GM12873 (cell line): ENCODE results near the gene MESP2.

Experiments
- TF ChIP-seq, protein P1 (sequence below): IDR thresholded peaks from 2 replicates; pipeline ENCODE4 v1.5.1; 2012; ENCODE audit warnings: low read depth, mild to moderate bottlenecking, moderate library complexity, low read length, control low read depth; ENCODE audit not compliant: insufficient read depth; ENCODE audit errors: missing control alignments

MESP2 gene

DNA sequence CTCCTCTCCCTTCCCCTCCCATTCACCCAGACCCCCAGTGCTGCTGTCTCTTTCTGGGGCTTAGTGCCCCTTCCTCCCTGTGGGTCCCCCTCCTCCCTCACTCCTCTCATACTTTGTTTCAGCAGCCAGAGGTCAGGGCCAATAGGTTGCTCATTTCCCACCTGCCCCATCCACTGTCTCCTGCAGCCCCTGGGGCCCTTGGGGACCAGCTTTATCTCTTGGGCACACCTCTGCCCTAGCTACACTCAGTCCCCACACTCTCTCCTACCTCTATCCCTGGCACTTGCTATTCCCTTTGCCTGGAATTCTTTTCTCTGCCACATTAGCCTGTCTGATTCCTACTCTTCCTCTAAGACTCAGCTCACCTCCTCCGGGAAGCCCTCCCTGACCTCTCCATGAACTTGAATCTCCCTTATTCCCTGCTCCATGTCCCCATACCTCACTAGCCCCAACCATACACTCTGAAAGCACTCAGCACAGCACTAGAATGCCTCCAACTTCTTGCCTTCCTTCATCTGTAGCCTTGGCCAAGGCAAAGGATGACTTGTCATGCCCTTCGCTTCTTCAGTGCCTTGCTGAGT is 23.9 kb downstream of the MESP2 start:
- TF ChIP-seq, protein P1, sequence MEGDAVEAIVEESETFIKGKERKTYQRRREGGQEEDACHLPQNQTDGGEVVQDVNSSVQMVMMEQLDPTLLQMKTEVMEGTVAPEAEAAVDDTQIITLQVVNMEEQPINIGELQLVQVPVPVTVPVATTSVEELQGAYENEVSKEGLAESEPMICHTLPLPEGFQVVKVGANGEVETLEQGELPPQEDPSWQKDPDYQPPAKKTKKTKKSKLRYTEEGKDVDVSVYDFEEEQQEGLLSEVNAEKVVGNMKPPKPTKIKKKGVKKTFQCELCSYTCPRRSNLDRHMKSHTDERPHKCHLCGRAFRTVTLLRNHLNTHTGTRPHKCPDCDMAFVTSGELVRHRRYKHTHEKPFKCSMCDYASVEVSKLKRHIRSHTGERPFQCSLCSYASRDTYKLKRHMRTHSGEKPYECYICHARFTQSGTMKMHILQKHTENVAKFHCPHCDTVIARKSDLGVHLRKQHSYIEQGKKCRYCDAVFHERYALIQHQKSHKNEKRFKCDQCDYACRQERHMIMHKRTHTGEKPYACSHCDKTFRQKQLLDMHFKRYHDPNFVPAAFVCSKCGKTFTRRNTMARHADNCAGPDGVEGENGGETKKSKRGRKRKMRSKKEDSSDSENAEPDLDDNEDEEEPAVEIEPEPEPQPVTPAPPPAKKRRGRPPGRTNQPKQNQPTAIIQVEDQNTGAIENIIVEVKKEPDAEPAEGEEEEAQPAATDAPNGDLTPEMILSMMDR = no peak

DNA sequence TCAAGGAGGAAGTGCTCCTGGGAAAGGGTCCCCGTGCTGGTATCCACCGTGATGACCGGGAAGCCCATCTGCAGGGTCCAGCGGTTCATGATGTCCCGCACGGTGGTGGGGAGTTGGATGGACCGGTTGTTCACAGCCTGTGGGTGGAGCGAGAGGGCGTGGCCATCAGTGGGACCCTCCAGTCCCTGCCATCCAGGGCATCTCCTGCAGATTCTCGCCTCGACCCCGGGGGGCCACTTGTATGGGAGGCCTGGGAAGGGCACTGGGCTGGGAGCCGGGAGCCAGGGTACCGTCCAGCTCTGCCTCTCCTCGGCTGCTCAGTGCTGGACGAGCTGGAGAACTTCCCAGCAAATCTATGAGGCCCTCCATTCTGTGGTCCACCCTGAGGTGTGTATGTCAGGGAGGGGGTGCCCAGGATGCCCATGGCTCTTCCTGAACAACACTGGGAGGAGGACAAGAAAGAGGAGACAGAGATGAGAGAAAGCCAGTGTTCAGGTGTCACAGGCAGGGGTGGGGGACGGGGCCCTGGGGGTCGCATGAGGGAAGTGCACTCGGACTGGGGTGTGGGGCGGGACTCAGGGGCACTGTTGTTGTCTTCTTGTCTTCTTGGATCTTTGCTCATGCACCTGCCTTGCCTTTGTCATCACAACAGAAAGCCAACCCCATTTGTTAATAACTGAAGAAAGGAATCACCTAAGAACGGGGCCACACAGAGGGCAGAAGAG is 25.5 kb downstream of the MESP2 start:
- TF ChIP-seq, protein P1 = no peak

DNA sequence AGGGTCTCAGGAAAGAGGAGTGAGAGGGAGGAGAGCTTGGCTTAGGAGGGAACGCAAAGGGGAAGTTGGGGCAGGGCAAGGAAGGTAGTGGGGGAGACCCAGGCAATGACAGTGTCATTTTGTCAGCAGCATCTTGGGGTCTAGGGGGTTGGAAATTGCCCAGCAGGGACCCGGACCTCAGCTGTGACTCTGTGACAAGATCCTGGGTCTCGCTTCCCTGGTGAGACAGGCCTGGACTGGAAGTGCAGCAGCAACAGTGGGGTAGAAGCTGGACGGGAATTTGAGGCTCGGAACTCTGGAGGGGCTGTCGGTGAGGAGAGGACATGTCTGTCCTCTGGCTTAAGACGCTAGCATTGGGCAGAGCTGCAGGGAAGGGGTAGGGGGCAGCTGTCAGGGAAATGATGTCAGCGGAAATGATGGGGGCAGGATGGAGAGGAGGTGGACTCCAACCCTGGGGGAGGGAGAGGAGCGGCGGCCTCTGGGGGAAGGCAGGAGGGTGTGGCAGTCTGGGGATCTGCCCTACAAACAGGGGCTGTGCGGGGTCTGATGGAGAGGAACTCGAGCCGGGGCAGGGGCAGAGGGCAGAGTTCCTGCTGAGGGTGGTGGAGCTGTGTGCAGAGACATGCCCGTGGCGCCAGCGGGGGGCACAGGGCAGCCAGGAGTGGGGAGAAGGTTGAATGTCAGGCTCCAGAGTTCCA is 26.2 kb downstream of the MESP2 start:
- TF ChIP-seq, protein P1 = no peak

DNA sequence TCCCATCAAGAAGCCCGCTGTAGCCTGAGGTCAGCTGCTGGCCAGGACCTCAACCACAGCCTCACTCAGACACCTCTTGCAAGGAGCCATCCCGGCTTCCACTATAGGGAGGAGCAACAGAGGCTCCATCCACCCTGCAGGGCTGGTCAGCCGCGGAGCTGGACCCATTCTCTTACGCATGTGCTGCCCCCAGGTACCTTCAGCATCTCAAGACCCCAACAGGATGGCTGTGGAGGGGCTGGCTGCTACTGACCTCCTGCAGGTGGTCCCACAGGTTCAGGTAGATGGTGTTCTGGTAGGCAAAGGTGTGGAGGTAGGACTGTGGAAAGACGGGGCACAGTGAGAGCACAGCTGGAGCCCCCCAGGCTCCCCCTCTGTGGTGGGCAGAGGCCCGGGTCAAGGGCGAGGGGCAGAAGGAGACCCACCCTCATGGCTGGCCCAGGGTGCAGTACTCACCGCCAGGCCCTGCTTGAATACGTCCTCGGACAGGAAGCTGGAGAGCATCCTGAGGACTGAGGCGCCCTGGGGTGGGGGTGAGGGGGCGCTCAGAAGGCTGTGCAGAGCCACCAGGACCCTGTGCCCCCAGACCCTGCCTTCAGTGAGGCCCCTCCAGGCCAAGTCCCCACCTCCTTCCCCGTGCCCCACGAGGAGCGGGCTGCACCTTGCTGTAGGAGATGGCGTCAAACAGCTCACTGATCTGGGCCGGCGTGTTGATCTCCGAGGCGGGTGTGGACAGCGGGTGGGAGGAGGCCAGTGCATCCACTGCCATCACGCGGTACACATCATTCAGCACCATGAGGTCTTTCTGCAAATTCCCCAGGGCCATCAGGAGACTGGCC is 27.1 kb downstream of the MESP2 start:
- TF ChIP-seq, protein P1 = no peak

DNA sequence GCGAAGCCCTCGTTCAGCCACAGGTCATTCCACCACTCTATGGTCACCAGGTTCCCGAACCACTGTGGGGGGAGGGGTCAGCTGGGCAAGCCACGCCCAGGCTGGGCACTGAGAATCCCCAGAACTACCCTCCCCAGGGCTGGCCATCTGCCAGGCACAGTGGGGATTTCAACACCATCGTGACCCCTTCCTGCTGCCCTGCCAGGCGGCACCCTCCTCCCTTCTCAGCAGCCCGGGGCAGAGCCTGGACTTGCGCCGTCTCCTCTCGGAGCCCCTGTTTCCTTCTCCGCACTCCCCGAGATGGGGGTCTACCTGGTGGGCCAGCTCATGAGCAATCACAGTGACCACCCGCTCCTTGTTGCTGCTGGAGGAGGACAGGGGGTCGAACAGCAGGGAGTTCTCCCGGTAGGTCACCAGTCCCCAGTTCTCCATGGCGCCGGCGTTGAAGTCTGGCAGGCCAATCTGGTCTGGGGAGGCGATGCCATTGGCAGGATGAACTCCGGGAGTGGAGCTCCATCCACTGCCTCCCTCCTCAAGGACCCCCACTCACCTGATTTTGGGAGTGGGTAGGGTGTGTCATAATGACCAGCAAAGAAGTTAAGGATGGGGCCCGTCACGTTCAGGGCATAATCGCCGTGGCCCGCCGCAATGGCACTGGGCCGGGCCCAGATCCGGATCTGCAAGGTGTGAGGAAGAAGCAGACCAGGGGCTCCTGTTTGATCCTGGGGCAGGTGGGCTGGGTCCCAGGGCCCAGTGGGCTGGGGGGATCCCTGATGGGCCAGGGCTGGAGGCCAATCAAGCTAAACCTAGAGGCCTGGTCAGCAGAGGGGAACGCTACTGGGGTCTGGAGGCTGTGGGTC is 28.0 kb downstream of the MESP2 start:
- TF ChIP-seq, protein P1 = no peak

DNA sequence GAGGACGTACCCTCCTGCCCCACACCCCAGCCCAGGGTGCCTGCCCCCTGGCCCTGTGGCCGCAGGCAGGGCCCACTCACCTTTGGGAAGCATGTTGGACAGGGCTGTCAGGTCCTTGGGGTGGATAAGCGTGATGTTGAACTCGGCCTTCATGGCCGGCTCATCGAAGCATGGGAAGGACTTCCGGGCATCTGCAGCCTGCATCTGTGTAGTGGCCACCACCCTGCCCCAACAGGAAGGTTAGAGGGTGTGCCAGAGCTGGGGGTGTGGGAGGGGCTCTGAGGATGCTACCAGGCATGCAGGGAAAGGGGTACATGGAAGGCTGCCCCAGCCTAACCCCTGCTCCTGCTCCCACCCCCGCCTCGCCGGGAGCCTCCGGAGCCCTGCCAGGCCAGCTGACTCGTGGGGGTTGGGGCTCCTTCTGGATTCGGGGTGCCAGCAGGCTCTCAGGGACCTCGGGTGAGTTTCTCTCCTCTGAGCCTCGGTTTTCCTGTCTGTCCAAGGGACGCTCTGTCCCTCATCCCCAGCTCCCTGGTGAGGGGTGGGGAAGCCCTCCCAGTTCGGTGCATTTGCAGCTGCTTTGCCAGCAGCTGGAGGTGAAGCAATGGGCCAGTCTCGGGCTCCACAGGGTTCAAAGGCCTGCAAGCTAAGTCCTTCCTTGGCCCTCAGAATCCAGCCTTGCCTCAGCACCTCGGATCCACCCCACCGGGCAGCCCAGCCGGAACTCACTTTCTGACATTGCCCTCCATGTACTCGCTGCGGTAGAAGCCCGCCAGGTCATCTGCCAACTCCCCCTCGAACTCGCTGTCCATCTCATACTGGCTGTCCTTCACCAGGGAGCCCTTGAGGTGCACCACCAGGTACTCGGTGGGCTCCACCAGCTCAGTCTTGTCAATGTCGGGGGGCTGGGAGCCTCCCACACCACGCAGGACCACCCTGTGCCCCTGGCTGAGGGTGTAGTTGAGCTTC is 29.4 kb downstream of the MESP2 start:
- TF ChIP-seq, protein P1 = no peak
